Ovary (tissue), 9 donors: ENCODE data around the gene HK1. TPM values are rescaled to one million over a fixed set of nuclear protein-coding genes. Genes with fewer than 3 reads are reported as not detected.

ENCODE experiments used
- DNase-seq, 5 donors: peaks; one replicate each; pipeline ENCODE4 v3.0.0-alpha.2; 2019 to 2020
- H3K27ac ChIP-seq, 2 donors: fragments of 200-600 bp; one replicate each; pipeline versions ENCODE4 v1.5.1 to v1.8.0; 2019 to 2022
- H3K27me3 ChIP-seq: fragments of 200-600 bp; one replicate; pipeline ENCODE4 v1.8.0; 2022
- H3K36me3 ChIP-seq: fragments of 200-600 bp; sonication (generic); one replicate; pipeline ENCODE4 v1.5.1; 2019
- H3K4me1 ChIP-seq: one replicate; pipeline ENCODE4 v1.8.1; 2013; ENCODE audit warnings: mild to moderate bottlenecking, moderate library complexity; ENCODE audit not compliant: insufficient read depth
- H3K4me3 ChIP-seq: fragments of 200-600 bp; sonication (generic); one replicate; pipeline ENCODE4 v1.5.1; 2017
- H3K9me3 ChIP-seq, 2 donors: fragments of 200-600 bp in 1 of 2; sonication (generic) in 1 of 2; one replicate each; pipeline versions ENCODE4 v1.5.1 to v1.8.1; 2013 to 2019; ENCODE audit warnings: mild to moderate bottlenecking in 1 of 2, moderate library complexity in 1 of 2
- EP300 ChIP-seq: sonication (generic); formaldehyde crosslinking; IDR thresholded peaks from one replicate; pipeline ENCODE4 v1.6.1; 2017; ENCODE audit warnings: antibody characterized with exemption
- POLR2A ChIP-seq: fragments of 450-650 bp; IDR thresholded peaks from one replicate; pipeline ENCODE4 v1.6.1; 2017; ENCODE audit warnings: antibody characterized with exemption, mild to moderate bottlenecking, moderate library complexity
- WGBS, 3 donors: extraction: QIAGEN DNeasy Blood & Tissue Kit in 1 of 3; methylation state at CpG; one replicate each; pipeline versions ENCODE4 v1.1.5 to v1.1.7; 2013 to 2017; 5-methylcytosine and 5-hydroxymethylcytosine counted together
- intact Hi-C, 4 donors: fragments of 100-400 bp; cut with DNase I; formaldehyde crosslinking; loops; one replicate each; pipeline versions ENCODE4 v1.11.0 to v1.15.1; 2022 to 2023
- polyA plus RNA-seq, 2 donors: library from polyadenylated mRNA; stranded (reverse); fragments of 200-250 nt in 1 of 2; fragments of 350-450 nt in 1 of 2; fragmentation: Illumina TruSeq in 1 of 2; extraction: RNeasy Lipid Tissue Mini Kit (QIAGEN cat#74804) in 1 of 2; gene quantifications; one replicate each; pipeline ENCODE4 v1.2.3, GENCODE V29; 2013 to 2014
- total RNA-seq, 7 donors: library from RNA; depleted of rRNA in 2 of 7; stranded (reverse); fragments of >200 nt in 2 of 7; fragmentation: NEBNext Ultra II Directional in 3 of 7; extraction: Animal tissue kit (Norgen Biotek cat#: 25700) in 3 of 7; gene quantifications; one replicate each; pipeline versions ENCODE4 v1.1.0 to v1.2.4, GENCODE V29; 2016 to 2023
- TF ChIP-seq, protein P1 (sequence below), 3 donors: fragments of 450-650 bp in 2 of 3; fragments of 200-600 bp in 1 of 3; IDR thresholded peaks; one replicate each; pipeline versions ENCODE4 v1.5.1 to v1.8.0; 2016 to 2022; ENCODE audit warnings: antibody characterized with exemption in 3 of 3, mild to moderate bottlenecking in 1 of 3
- donor health status: DM: no; HTN: no; CAD: no; lungs with moderate emphysema.
- donor health status: DM: no; HTN: no; CAD: no.
- donor health status: Bipolar disorder and iron deficiency.
- donor health status: DM: yes; HTN: yes; CAD: no.
- donor health status: DM: no; HTN: no; CAD: no.
- donor health status: DM: yes; HTN: yes; CAD: no.

Gene HK1
- total and polyA plus RNA-seq, 9 donors = 12.8 to 63.1 (median 35.8) TPM

DNA sequence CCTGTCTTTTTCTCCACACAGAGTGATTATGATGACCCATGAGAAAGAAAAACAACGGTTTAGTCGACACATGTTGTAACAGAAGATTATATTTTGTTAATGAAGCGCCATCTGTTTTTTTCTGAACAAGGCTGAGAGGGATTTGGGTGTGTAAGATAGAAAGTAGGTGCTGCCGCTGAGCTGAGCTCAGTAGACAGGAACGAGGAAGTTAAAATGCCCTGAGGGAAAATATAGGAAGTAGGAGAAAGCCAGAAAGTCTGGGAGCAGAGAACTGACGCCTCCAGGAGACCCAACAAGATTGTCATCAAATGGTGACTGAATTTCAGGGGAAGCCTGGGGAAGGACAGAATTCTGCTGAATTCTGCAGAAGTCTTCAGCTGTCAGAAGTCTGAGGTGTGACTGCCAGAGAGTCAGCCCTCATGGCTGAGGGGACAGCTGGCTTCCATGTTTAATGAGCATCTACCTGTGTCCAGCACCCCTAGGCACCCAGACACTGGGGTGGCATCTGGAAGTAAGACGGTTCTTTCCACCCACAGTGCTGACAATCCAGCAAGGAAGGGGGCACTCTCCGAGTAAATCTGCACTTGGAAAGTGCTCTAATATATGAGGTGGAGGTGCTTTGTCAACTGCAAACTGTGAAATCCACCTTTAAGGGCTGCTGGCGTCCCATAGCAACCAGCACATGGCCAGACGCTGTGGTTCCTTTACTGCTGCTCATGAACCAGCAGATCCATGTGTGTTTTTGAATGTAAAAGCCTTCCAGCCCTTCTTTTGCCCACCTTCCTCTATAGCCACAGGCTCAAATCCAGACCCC is 160.4 kb downstream of the HK1 start:
- Histone ChIP-seq H3K9me3 (no peaks in the 10 kb centered on the region), H3K27me3 (no peaks in the 10 kb centered on the region), H3K27ac (no peak overlapping the region), H3K36me3 (no peaks in the 10 kb centered on the region), H3K4me1 (no peaks in the 10 kb centered on the region), H3K4me3 (no peak overlapping the region)
- TF ChIP-seq, protein P1, sequence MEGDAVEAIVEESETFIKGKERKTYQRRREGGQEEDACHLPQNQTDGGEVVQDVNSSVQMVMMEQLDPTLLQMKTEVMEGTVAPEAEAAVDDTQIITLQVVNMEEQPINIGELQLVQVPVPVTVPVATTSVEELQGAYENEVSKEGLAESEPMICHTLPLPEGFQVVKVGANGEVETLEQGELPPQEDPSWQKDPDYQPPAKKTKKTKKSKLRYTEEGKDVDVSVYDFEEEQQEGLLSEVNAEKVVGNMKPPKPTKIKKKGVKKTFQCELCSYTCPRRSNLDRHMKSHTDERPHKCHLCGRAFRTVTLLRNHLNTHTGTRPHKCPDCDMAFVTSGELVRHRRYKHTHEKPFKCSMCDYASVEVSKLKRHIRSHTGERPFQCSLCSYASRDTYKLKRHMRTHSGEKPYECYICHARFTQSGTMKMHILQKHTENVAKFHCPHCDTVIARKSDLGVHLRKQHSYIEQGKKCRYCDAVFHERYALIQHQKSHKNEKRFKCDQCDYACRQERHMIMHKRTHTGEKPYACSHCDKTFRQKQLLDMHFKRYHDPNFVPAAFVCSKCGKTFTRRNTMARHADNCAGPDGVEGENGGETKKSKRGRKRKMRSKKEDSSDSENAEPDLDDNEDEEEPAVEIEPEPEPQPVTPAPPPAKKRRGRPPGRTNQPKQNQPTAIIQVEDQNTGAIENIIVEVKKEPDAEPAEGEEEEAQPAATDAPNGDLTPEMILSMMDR (IDR thresholded peaks at IDR 0.05) = no peak
- TF ChIP-seq EP300 (no peak), POLR2A (no peak)
- intact Hi-C loops = no loop called here
- no peak for DNase-seq
- WGBS, 3 donors = 24 to 31% (median 31%) methylated on average over 10 of the region's 10 CpGs

DNA sequence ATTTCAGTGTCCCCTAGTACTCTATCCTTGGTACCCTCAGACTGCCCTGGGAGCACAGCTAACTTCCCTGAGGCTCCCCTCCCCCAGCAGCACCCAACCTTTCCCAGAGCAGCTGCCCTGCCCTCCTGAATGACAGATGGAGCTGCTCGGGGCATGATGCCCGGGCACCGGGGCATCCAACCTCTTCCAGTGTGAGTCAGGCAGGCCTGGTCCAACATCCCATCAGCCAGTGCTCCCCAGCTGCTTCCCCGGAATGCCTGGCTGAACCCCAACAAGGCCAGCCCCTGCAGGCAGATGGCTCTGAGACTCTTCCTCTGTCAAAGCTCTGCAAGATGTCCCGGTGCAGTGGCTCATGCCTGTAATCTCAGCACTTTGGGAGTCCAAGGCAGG is 161.0 kb downstream of the HK1 start:
- Histone ChIP-seq H3K4me3 (no peak overlapping the region), H3K27ac (no peak overlapping the region), H3K36me3 (no peaks in the 10 kb centered on the region), H3K9me3 (no peaks in the 10 kb centered on the region), H3K27me3 (no peaks in the 10 kb centered on the region), H3K4me1 (no peaks in the 10 kb centered on the region)
- WGBS, 3 donors = 43 to 61% (median 53%) methylated on average over 5 of the region's 5 CpGs
- no peak for DNase-seq
- TF ChIP-seq EP300 (no peak), POLR2A (no peak)
- TF ChIP-seq, protein P1 (IDR thresholded peaks at IDR 0.05) = no peak
- intact Hi-C loops = no loop called here

DNA sequence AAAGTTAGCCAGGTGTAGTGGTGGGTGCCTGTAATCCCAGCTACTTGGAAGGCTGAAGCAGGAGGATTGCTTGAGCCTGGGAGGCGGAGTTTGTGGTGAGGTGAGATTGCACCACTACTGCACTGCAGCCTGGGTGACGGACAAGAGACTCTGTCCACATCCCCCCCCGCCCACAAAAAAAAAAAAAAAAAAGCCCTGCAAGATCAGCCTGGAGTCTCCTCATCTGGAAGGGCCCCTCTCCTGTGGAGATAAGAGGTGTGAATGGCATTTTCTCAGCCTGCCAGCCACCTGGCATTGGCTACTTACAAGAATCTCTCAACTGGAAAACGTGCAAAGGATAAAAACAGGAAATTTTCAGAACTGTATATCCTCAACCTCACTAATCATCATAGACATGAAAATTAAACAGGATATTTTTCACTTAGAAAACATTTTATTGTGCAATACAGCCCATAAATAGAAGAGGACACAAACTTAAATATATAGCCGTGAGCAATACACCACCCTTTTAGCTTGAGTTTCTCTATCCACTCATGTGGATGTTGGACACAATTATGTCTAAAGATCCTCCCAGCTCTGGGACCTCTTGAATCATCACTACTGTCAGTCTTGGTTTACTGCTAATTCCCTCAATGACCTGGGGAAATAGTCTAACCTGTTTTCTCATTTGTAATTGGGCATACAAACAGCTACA is 161.7 kb downstream of the HK1 start:
- H3K27me3 ChIP-seq = no peaks in the 10 kb centered on the region
- intact Hi-C loops = loop anchor here in 1 of 4 donors (5.0 kb wide), 1 partner anchor 62 kb away; no protein-coding TSS in a partner anchor
- no peak overlapping the region for H3K4me3 ChIP-seq
- H3K27ac ChIP-seq = no peak overlapping the region
- no peaks in the 10 kb centered on the region for H3K36me3 ChIP-seq
- H3K9me3 ChIP-seq = no peaks in the 10 kb centered on the region
- no peaks in the 10 kb centered on the region for H3K4me1 ChIP-seq
- DNase-seq = no peak
- TF ChIP-seq, protein P1 (IDR thresholded peaks at IDR 0.05) = no peak
- no peak for TF ChIP-seq EP300
- no peak for TF ChIP-seq POLR2A
- 58 to 63% (median 61%) methylated on average over 5 of the region's 5 CpGs for WGBS, 3 donors

DNA sequence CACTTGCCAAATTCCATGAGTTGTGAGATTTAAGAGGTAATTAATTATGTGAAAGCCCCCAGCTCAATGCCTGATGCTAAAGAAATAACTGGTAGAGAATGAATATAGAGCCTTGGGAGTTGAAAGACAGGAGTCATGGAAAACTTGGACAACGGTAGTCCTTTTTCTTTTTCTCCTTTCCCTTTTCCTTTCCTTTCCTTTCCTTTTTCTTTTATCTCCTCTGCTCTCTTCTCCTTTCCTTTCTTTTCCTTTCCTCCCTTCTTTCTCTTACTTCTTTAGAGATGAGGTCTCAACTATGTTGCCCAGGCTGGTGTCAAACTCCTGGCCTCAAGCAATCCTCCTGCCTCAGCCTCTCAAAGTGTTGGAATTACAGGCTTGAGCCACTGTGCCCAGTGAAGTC is 165.1 kb downstream of the HK1 start:
- no peak for DNase-seq
- Histone ChIP-seq H3K27ac (no peak overlapping the region), H3K36me3 (no peaks in the 10 kb centered on the region), H3K4me1 (no peaks in the 10 kb centered on the region), H3K4me3 (no peak overlapping the region), H3K9me3 (no peaks in the 10 kb centered on the region), H3K27me3 (no peaks in the 10 kb centered on the region)
- 79 to 96% (median 84%) methylated on average over 1 of the region's 1 CpG for WGBS, 3 donors
- no peak for TF ChIP-seq EP300
- TF ChIP-seq, protein P1 (IDR thresholded peaks at IDR 0.05) = no peak
- no peak for TF ChIP-seq POLR2A
- intact Hi-C loops = loop anchor here in 1 of 4 donors (5.0 kb wide), 1 partner anchor 59 kb away; no protein-coding TSS in a partner anchor
